ENCODE data around the gene TIE1. TPM values are rescaled to one million over a fixed set of nuclear protein-coding genes. Genes with fewer than 3 reads are reported as not detected.

The TIE1 gene
- total and polyA plus RNA-seq, 2 donors (not counting 1 experiment from before 2014, with no cell fraction given): 0.02 TPM; not detected in 1

- Histone ChIP-seq H4K20me1 (ENCODE audit: control insufficient read depth, extremely low read depth, insufficient read depth, low read length) (no peaks in the 10 kb centered on the region), H3K4me2 (ENCODE audit: extremely low read depth, insufficient read depth, low read length) (no peak overlapping the region), H3K9me3 (ENCODE audit: control insufficient read depth, insufficient read depth, low read depth, low read length) (no peaks in the 10 kb centered on the region), H3K9ac (ENCODE audit: insufficient read depth, low read length) (no peak overlapping the region), H3K27ac (ENCODE audit: insufficient read depth, low read length) (no peak overlapping the region), H3K27me3 (ENCODE audit: control insufficient read depth, insufficient read depth, low read length) (no peaks in the 10 kb centered on the region), H2AFZ (ENCODE audit: low read length) (no peak overlapping the region), H3K4me1 (ENCODE audit: control insufficient read depth, extremely low read depth, insufficient read depth, low read length) (no peaks in the 10 kb centered on the region), H3K79me2 (ENCODE audit: control insufficient read depth, insufficient read depth, low read length) (no peaks in the 10 kb centered on the region), H3K4me3 (replicated peaks in 1 of 4; ENCODE audit: control extremely low read depth in 1 of 4, insufficient read depth in 1 of 4, low read depth in 3 of 4, low read length in 4 of 4) (no peak overlapping the region), H3K36me3 (ENCODE audit: control insufficient read depth, insufficient read depth, low read length) (no peaks in the 10 kb centered on the region)
- DNase-seq (ENCODE audit: low read depth in 2 of 2): no peak
- TF ChIP-seq, protein P1, sequence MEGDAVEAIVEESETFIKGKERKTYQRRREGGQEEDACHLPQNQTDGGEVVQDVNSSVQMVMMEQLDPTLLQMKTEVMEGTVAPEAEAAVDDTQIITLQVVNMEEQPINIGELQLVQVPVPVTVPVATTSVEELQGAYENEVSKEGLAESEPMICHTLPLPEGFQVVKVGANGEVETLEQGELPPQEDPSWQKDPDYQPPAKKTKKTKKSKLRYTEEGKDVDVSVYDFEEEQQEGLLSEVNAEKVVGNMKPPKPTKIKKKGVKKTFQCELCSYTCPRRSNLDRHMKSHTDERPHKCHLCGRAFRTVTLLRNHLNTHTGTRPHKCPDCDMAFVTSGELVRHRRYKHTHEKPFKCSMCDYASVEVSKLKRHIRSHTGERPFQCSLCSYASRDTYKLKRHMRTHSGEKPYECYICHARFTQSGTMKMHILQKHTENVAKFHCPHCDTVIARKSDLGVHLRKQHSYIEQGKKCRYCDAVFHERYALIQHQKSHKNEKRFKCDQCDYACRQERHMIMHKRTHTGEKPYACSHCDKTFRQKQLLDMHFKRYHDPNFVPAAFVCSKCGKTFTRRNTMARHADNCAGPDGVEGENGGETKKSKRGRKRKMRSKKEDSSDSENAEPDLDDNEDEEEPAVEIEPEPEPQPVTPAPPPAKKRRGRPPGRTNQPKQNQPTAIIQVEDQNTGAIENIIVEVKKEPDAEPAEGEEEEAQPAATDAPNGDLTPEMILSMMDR (conservative IDR thresholded peaks at IDR 0.05 in 1 of 2, IDR thresholded peaks at IDR 0.05 in 1 of 2; ENCODE audit: low read depth in 1 of 2, low read length in 2 of 2): no peak
- no peak for TF ChIP-seq EZH2 (IDR thresholded peaks at IDR 0.05; ENCODE audit: low read length, missing control alignments)
Measured at GRCh38 chr1:43305926-43306687, 5.3 kb downstream of the TIE1 start.

DNA sequence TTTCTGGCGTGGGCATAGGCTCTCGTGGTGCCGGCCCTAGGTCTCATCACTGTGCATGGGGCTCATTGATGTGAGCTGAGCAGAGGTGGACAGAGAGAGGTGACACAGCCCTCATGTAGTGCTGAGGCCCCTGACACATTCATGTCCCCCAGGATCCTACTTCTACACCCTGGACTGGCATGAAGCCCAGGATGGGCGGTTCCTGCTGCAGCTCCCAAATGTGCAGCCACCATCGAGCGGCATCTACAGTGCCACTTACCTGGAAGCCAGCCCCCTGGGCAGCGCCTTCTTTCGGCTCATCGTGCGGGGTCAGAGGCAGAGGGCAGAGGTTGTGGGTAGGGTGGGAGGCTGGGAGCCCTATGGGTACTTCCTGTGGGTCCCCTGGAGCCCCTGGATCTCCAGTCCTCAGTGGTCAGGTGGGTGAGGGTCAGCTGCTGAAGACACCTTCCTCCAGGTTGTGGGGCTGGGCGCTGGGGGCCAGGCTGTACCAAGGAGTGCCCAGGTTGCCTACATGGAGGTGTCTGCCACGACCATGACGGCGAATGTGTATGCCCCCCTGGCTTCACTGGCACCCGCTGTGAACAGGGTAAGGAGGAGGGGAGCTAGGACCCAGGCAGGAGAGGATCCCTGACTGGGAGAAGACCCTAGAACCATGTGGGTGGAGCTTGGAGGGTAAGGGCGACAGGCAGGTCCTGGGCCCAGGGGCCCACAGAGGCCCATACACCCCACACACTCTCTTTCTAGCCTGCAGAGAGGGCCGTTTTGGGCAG is 6.1 kb downstream of the TIE1 start:
- no peaks in the 10 kb centered on the region for H3K9me3 ChIP-seq (ENCODE audit: control insufficient read depth, insufficient read depth, low read depth, low read length)
- H3K27ac ChIP-seq (ENCODE audit: insufficient read depth, low read length): no peak overlapping the region
- no peaks in the 10 kb centered on the region for H3K79me2 ChIP-seq (ENCODE audit: control insufficient read depth, insufficient read depth, low read length)
- no peaks in the 10 kb centered on the region for H3K36me3 ChIP-seq (ENCODE audit: control insufficient read depth, insufficient read depth, low read length)
- no peaks in the 10 kb centered on the region for H4K20me1 ChIP-seq (ENCODE audit: control insufficient read depth, extremely low read depth, insufficient read depth, low read length)
- H3K4me1 ChIP-seq (ENCODE audit: control insufficient read depth, extremely low read depth, insufficient read depth, low read length): no peaks in the 10 kb centered on the region
- H3K4me3 ChIP-seq (replicated peaks in 1 of 4; ENCODE audit: control extremely low read depth in 1 of 4, insufficient read depth in 1 of 4, low read depth in 3 of 4, low read length in 4 of 4): no peak overlapping the region
- H3K27me3 ChIP-seq (ENCODE audit: control insufficient read depth, insufficient read depth, low read length): no peaks in the 10 kb centered on the region
- no peak overlapping the region for H3K9ac ChIP-seq (ENCODE audit: insufficient read depth, low read length)
- H3K4me2 ChIP-seq (ENCODE audit: extremely low read depth, insufficient read depth, low read length): no peak overlapping the region
- no peak for DNase-seq (ENCODE audit: low read depth in 2 of 2)
- H2AFZ ChIP-seq (ENCODE audit: low read length): no peak overlapping the region
- TF ChIP-seq, protein P1 (conservative IDR thresholded peaks at IDR 0.05 in 1 of 2, IDR thresholded peaks at IDR 0.05 in 1 of 2; ENCODE audit: low read depth in 1 of 2, low read length in 2 of 2): no peak
- no peak for TF ChIP-seq EZH2 (IDR thresholded peaks at IDR 0.05; ENCODE audit: low read length, missing control alignments)

DNA sequence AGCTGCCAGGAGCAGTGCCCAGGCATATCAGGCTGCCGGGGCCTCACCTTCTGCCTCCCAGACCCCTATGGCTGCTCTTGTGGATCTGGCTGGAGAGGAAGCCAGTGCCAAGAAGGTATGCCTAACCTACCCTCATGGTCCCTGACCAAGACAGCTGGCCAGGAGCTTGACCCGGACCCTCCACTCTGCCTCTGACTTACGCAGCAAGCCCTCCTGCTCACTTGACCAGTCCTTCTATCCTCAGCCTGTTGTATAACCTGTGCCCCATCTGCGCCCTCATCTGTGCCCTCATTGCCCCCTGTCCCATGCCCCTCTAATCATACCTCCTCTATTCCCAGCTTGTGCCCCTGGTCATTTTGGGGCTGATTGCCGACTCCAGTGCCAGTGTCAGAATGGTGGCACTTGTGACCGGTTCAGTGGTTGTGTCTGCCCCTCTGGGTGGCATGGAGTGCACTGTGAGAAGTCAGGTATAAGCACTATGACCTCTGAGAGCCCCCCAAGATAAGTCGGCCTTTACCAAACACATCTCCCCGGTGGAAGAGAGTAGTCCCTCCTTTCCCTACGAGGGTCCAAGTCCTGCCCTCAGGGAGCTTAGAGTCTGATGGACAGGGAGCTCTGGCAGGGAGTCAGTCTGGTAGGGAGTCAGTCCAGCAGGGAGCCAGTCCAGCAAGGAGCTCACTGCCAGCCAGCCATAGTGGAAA is 6.8 kb downstream of the TIE1 start:
- Histone ChIP-seq H3K27ac (ENCODE audit: insufficient read depth, low read length) (no peak overlapping the region), H3K9me3 (ENCODE audit: control insufficient read depth, insufficient read depth, low read depth, low read length) (no peaks in the 10 kb centered on the region), H3K4me2 (ENCODE audit: extremely low read depth, insufficient read depth, low read length) (no peak overlapping the region), H3K27me3 (ENCODE audit: control insufficient read depth, insufficient read depth, low read length) (no peaks in the 10 kb centered on the region), H3K4me3 (replicated peaks in 1 of 4; ENCODE audit: control extremely low read depth in 1 of 4, insufficient read depth in 1 of 4, low read depth in 3 of 4, low read length in 4 of 4) (no peak overlapping the region), H3K79me2 (ENCODE audit: control insufficient read depth, insufficient read depth, low read length) (no peaks in the 10 kb centered on the region), H3K4me1 (ENCODE audit: control insufficient read depth, extremely low read depth, insufficient read depth, low read length) (no peaks in the 10 kb centered on the region), H3K36me3 (ENCODE audit: control insufficient read depth, insufficient read depth, low read length) (no peaks in the 10 kb centered on the region), H4K20me1 (ENCODE audit: control insufficient read depth, extremely low read depth, insufficient read depth, low read length) (no peaks in the 10 kb centered on the region), H3K9ac (ENCODE audit: insufficient read depth, low read length) (no peak overlapping the region), H2AFZ (ENCODE audit: low read length) (no peak overlapping the region)
- no peak for TF ChIP-seq EZH2 (IDR thresholded peaks at IDR 0.05; ENCODE audit: low read length, missing control alignments)
- TF ChIP-seq, protein P1 (conservative IDR thresholded peaks at IDR 0.05 in 1 of 2, IDR thresholded peaks at IDR 0.05 in 1 of 2; ENCODE audit: low read depth in 1 of 2, low read length in 2 of 2): no peak
- DNase-seq (ENCODE audit: low read depth in 2 of 2): no peak
